Measurements from ENCODE around the gene IL1B.

GRCh38 chr2:112795774-112796173 lies 40.8 kb downstream of the IL1B start:
- TF ChIP-seq, protein P1, sequence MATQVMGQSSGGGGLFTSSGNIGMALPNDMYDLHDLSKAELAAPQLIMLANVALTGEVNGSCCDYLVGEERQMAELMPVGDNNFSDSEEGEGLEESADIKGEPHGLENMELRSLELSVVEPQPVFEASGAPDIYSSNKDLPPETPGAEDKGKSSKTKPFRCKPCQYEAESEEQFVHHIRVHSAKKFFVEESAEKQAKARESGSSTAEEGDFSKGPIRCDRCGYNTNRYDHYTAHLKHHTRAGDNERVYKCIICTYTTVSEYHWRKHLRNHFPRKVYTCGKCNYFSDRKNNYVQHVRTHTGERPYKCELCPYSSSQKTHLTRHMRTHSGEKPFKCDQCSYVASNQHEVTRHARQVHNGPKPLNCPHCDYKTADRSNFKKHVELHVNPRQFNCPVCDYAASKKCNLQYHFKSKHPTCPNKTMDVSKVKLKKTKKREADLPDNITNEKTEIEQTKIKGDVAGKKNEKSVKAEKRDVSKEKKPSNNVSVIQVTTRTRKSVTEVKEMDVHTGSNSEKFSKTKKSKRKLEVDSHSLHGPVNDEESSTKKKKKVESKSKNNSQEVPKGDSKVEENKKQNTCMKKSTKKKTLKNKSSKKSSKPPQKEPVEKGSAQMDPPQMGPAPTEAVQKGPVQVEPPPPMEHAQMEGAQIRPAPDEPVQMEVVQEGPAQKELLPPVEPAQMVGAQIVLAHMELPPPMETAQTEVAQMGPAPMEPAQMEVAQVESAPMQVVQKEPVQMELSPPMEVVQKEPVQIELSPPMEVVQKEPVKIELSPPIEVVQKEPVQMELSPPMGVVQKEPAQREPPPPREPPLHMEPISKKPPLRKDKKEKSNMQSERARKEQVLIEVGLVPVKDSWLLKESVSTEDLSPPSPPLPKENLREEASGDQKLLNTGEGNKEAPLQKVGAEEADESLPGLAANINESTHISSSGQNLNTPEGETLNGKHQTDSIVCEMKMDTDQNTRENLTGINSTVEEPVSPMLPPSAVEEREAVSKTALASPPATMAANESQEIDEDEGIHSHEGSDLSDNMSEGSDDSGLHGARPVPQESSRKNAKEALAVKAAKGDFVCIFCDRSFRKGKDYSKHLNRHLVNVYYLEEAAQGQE (IDR thresholded peaks at IDR 0.05; ENCODE audit: insufficient read depth in 1 of 2, low read depth in 2 of 2, low read length in 2 of 2): no peak
- TF ChIP-seq POLR2AphosphoS5 (IDR thresholded peaks at IDR 0.05; ENCODE audit: low read depth, low read length): no peak
- TF ChIP-seq FOXP2 (optimal IDR thresholded peaks at IDR 0.05; ENCODE audit: borderline replicate concordance, extremely low read depth, extremely low read length, insufficient read depth): no peak
- TF ChIP-seq SIN3A (IDR thresholded peaks at IDR 0.05; ENCODE audit: borderline replicate concordance, insufficient read depth, low read length): no peak
